Neuronal stem cell (in vitro differentiated cells): Measurements from ENCODE around the gene PARD6B.
A peak's percentile ranks its signal among the peaks of the same experiment; 100 is the strongest.

ENCODE experiments used
- DNase-seq: peaks from one replicate; pipeline ENCODE4 v3.0.0-alpha.2; 2013; ENCODE audit warnings: low spot score
- H2AFZ ChIP-seq: one replicate; pipeline ENCODE4 v1.6.1; 2013; ENCODE audit warnings: mild to moderate bottlenecking, low read length, inconsistent platforms
- H2AK5ac ChIP-seq: 2 replicates; pipeline ENCODE4 v1.6.1; 2013; ENCODE audit warnings: low read depth, mild to moderate bottlenecking, inconsistent platforms, low read length, moderate library complexity, mixed read lengths
- H2BK120ac ChIP-seq: 2 replicates; pipeline ENCODE4 v1.6.1; 2013; ENCODE audit warnings: low read depth, mild to moderate bottlenecking, inconsistent platforms, low read length, moderate library complexity, mixed read lengths
- H2BK12ac ChIP-seq: one replicate; pipeline ENCODE4 v1.6.1; 2013; ENCODE audit warnings: low read length, inconsistent platforms
- H2BK15ac ChIP-seq: 2 replicates; pipeline ENCODE4 v1.6.1; 2013; ENCODE audit warnings: mild to moderate bottlenecking, low read length, inconsistent platforms, mixed read lengths
- H2BK5ac ChIP-seq: one replicate; pipeline ENCODE4 v1.6.1; 2013; ENCODE audit warnings: inconsistent platforms, mild to moderate bottlenecking, low read length, moderate library complexity
- H3K14ac ChIP-seq: one replicate; pipeline ENCODE4 v1.6.1; 2013; ENCODE audit warnings: low read length, inconsistent platforms
- H3K18ac ChIP-seq: 2 replicates; pipeline ENCODE4 v1.6.1; 2013; ENCODE audit warnings: low read length, inconsistent platforms
- H3K23ac ChIP-seq: 2 replicates; pipeline ENCODE4 v1.6.1; 2013; ENCODE audit warnings: low read depth, mild to moderate bottlenecking, mixed read lengths, low read length, inconsistent platforms; ENCODE audit not compliant: poor library complexity
- H3K27ac ChIP-seq: replicated peaks from 3 replicates; pipeline ENCODE4 v1.5.1; 2013; ENCODE audit warnings: low read length, inconsistent platforms
- H3K27me3 ChIP-seq, 3 experiments: 2 replicates each; pipeline ENCODE4 v1.6.1; 2013; ENCODE audit warnings: low read length in 3 of 3, mild to moderate bottlenecking in 2 of 3, inconsistent platforms in 1 of 3, low read depth in 1 of 3, mixed read lengths in 1 of 3, moderate library complexity in 1 of 3; ENCODE audit not compliant: control insufficient read depth in 3 of 3, insufficient read depth in 3 of 3
- H3K36me3 ChIP-seq, 2 donors: replicated peaks in 1 of 2; 2 replicates each; pipeline ENCODE4 v1.6.1; 2013; ENCODE audit warnings: low read length in 2 of 2; ENCODE audit not compliant: control insufficient read depth in 2 of 2, insufficient read depth in 2 of 2
- H3K4ac ChIP-seq: 2 replicates; pipeline ENCODE4 v1.6.1; 2013; ENCODE audit warnings: inconsistent platforms, mild to moderate bottlenecking, low read length, moderate library complexity
- H3K4me1 ChIP-seq, 2 donors: 1 replicate in 1 of 2; 2 replicates in 1 of 2; pipeline ENCODE4 v1.6.1; 2013; ENCODE audit warnings: low read length in 2 of 2, low read depth in 1 of 2; ENCODE audit not compliant: control insufficient read depth in 2 of 2, insufficient read depth in 1 of 2
- H3K4me2 ChIP-seq: one replicate; pipeline ENCODE4 v1.6.1; 2013; ENCODE audit warnings: mild to moderate bottlenecking, low read length, inconsistent platforms; ENCODE audit not compliant: insufficient read depth, poor library complexity, severe bottlenecking
- H3K4me3 ChIP-seq, 2 donors: 2 replicates each; pipeline ENCODE4 v1.5.1; 2013; ENCODE audit warnings: low read length in 2 of 2, mild to moderate bottlenecking in 2 of 2, inconsistent platforms in 1 of 2, moderate library complexity in 1 of 2
- H3K79me1 ChIP-seq: one replicate; pipeline ENCODE4 v1.6.1; 2013; ENCODE audit warnings: low read depth, mild to moderate bottlenecking, inconsistent platforms, low read length, moderate library complexity
- H3K9ac ChIP-seq: one replicate; pipeline ENCODE4 v1.6.1; 2013; ENCODE audit warnings: mild to moderate bottlenecking, low read depth, low read length, inconsistent platforms; ENCODE audit not compliant: poor library complexity
- H3K9me3 ChIP-seq, 2 donors: replicated peaks in 1 of 2; 2 replicates each; pipeline versions ENCODE3 to v1.6.1; 2013; ENCODE audit warnings: low read length in 2 of 2, mild to moderate bottlenecking in 2 of 2, inconsistent platforms in 1 of 2, low read depth in 1 of 2, mixed read lengths in 1 of 2, moderate library complexity in 1 of 2; ENCODE audit not compliant: control insufficient read depth in 2 of 2, insufficient read depth in 1 of 2
- H4K8ac ChIP-seq: one replicate; pipeline ENCODE4 v1.6.1; 2013; ENCODE audit warnings: low read depth, mild to moderate bottlenecking, inconsistent platforms, low read length, moderate library complexity
- H4K91ac ChIP-seq: one replicate; pipeline ENCODE4 v1.6.1; 2013; ENCODE audit warnings: low read length, low read depth, mild to moderate bottlenecking, inconsistent platforms; ENCODE audit not compliant: poor library complexity
- WGBS, 2 donors: extraction: QIAGEN DNeasy Blood & Tissue Kit; methylation state at CpG; one replicate each; pipeline ENCODE4 v1.1.7; 2013; ENCODE audit warnings: missing lambda C conversion rate in 2 of 2, mixed read lengths in 1 of 2; ENCODE audit not compliant: insufficient read length in 2 of 2, insufficient replicate concordance in 1 of 2; ENCODE audit errors: extremely low coverage in 2 of 2; 5-methylcytosine and 5-hydroxymethylcytosine counted together

PARD6B gene

GRCh38 chr20:50683570-50683969, 47.8 kb upstream of the PARD6B start:
- Histone ChIP-seq H3K4me3 (no peak overlapping the region), H3K4me1 (peaks cover 0 to 4% of the 10 kb centered on the region in 2 donors), H3K9me3 (no peaks in the 10 kb centered on the region)

GRCh38 chr20:50686821-50687220, 44.6 kb upstream of the PARD6B start:
- no peaks in the 10 kb centered on the region for H3K36me3 ChIP-seq
- H2AK5ac ChIP-seq: no peak overlapping the region
- no peak for DNase-seq
- no peak overlapping the region for H2BK5ac ChIP-seq
- no peak overlapping the region for H3K4me3 ChIP-seq
- H3K9ac ChIP-seq: no peak overlapping the region
- H3K4me2 ChIP-seq: no peak overlapping the region
- H4K8ac ChIP-seq: no peak overlapping the region
- no peak overlapping the region for H3K27ac ChIP-seq
- no peak overlapping the region for H3K4ac ChIP-seq
- H3K23ac ChIP-seq: no peak overlapping the region
- H3K14ac ChIP-seq: no peak overlapping the region
- H3K18ac ChIP-seq: no peak overlapping the region
- H2AFZ ChIP-seq: no peak overlapping the region
- no peaks in the 10 kb centered on the region for H3K79me1 ChIP-seq
- H2BK15ac ChIP-seq: no peak overlapping the region
- H4K91ac ChIP-seq: no peak overlapping the region
- H2BK12ac ChIP-seq: no peak overlapping the region
- H3K27me3 ChIP-seq: peaks cover 0 to 30% (median 0%) of the 10 kb centered on the region in 3 experiments
- H2BK120ac ChIP-seq: no peak overlapping the region
- no peaks in the 10 kb centered on the region for H3K9me3 ChIP-seq
- no CpG with 5 or more reads among the region's 10 CpGs for WGBS, 2 donors
- peaks cover 11 to 17% of the 10 kb centered on the region in 2 donors for H3K4me1 ChIP-seq

More at GRCh38 chr20:50683570-50683969, 47.8 kb upstream of the PARD6B start:
- H3K23ac ChIP-seq: no peak overlapping the region
- peaks cover 0 to 2% (median 0%) of the 10 kb centered on the region in 3 experiments for H3K27me3 ChIP-seq
- no peak overlapping the region for H2BK12ac ChIP-seq
- H3K36me3 ChIP-seq: no peaks in the 10 kb centered on the region
- no peak overlapping the region for H2AFZ ChIP-seq
- H3K27ac ChIP-seq: no peak overlapping the region
- H2BK120ac ChIP-seq: no peak overlapping the region
- no peak overlapping the region for H3K4ac ChIP-seq
- no peaks in the 10 kb centered on the region for H3K79me1 ChIP-seq
- DNase-seq: no peak
- H2BK15ac ChIP-seq: no peak overlapping the region
- no peak overlapping the region for H4K8ac ChIP-seq
- H4K91ac ChIP-seq: no peak overlapping the region
- H3K9ac ChIP-seq: no peak overlapping the region
- no peak overlapping the region for H2AK5ac ChIP-seq
- no CpG with 5 or more reads among the region's 6 CpGs for WGBS, 2 donors
- no peak overlapping the region for H2BK5ac ChIP-seq
- H3K14ac ChIP-seq: no peak overlapping the region
- H3K4me2 ChIP-seq: no peak overlapping the region
- H3K18ac ChIP-seq: no peak overlapping the region

GRCh38 chr20:50688256-50688975, 43.0 kb upstream of the PARD6B start:
- no peak overlapping the region for H4K8ac ChIP-seq
- no peak overlapping the region for H2AFZ ChIP-seq

GRCh38 chr20:50689864-50690649, 41.3 kb upstream of the PARD6B start:
- H3K18ac ChIP-seq: peak overlapping the region; percentile 86

More at GRCh38 chr20:50688256-50688975, 43.0 kb upstream of the PARD6B start:
- H4K91ac ChIP-seq: no peak overlapping the region
- peak overlapping the region; percentile 11 for H3K23ac ChIP-seq
- H2BK15ac ChIP-seq: no peak overlapping the region
- no peak overlapping the region for H3K4me3 ChIP-seq
- no peak overlapping the region for H3K9ac ChIP-seq
- no peak overlapping the region for H3K27ac ChIP-seq
- H3K27me3 ChIP-seq: peaks cover 0 to 44% (median 0%) of the 10 kb centered on the region in 3 experiments
- no peak overlapping the region for H2AK5ac ChIP-seq
- peaks cover 14 to 23% of the 10 kb centered on the region in 2 donors for H3K4me1 ChIP-seq
- no peaks in the 10 kb centered on the region for H3K36me3 ChIP-seq
- no peak overlapping the region for H3K14ac ChIP-seq
- no peak overlapping the region for H3K4ac ChIP-seq
- no peak overlapping the region for H3K18ac ChIP-seq
- H2BK5ac ChIP-seq: no peak overlapping the region
- no peak overlapping the region for H3K4me2 ChIP-seq
- H2BK12ac ChIP-seq: no peak overlapping the region
- WGBS, 2 donors: no CpG with 5 or more reads among the region's 8 CpGs
- no peaks in the 10 kb centered on the region for H3K79me1 ChIP-seq
- DNase-seq: no peak
- no peak overlapping the region for H2BK120ac ChIP-seq
- H3K9me3 ChIP-seq: no peaks in the 10 kb centered on the region

More at GRCh38 chr20:50689864-50690649, 41.3 kb upstream of the PARD6B start:
- Histone ChIP-seq H3K27ac (no peak overlapping the region), H3K9ac (no peak overlapping the region), H3K4me1 (peaks cover 14 to 23% of the 10 kb centered on the region in 2 donors), H2BK120ac (peak overlapping the region; percentile 47), H3K4me2 (peak overlapping the region; percentile 56), H3K79me1 (no peaks in the 10 kb centered on the region), H3K27me3 (peaks cover 0 to 46% (median 0%) of the 10 kb centered on the region in 3 experiments), H2AK5ac (peak overlapping the region; percentile 86), H3K4me3 (no peak overlapping the region), H2BK15ac (peak overlapping the region; percentile 37), H2BK12ac (peak overlapping the region; percentile 60), H3K23ac (peak overlapping the region; percentile 46), H2BK5ac (peak overlapping the region; percentile 30), H3K14ac (peak overlapping the region; percentile 47), H4K91ac (no peak overlapping the region), H4K8ac (no peak overlapping the region), H3K4ac (peak overlapping the region; percentile 24), H2AFZ (no peak overlapping the region), H3K9me3 (no peaks in the 10 kb centered on the region), H3K36me3 (no peaks in the 10 kb centered on the region)
- DNase-seq: no peak
- no CpG with 5 or more reads among the region's 10 CpGs for WGBS, 2 donors
